Measurements from ENCODE around the gene SH2D2A.

The SH2D2A gene

GRCh38 chr1:156857532-156857931 lies 40.9 kb upstream of the SH2D2A start:
- in situ Hi-C loops (cut with HindIII; ENCODE audit: low pct_unique_long_range_greater_than_20kb, low sequenced_read_pairs): no loop called here
- TF ChIP-seq JUND (IDR thresholded peaks at IDR 0.05; ENCODE audit: low read depth): no peak
- DNase-seq (ENCODE audit: low read depth in 1 of 2, low spot score in 1 of 2): no peak

GRCh38 chr1:156856282-156856785 lies 39.7 kb upstream of the SH2D2A start:
- TF ChIP-seq JUND (IDR thresholded peaks at IDR 0.05; ENCODE audit: low read depth): no peak
- no peak for DNase-seq (ENCODE audit: low read depth in 1 of 2, low spot score in 1 of 2)
- in situ Hi-C loops (cut with HindIII; ENCODE audit: low pct_unique_long_range_greater_than_20kb, low sequenced_read_pairs): no loop called here

GRCh38 chr1:156854634-156855033 lies 38.0 kb upstream of the SH2D2A start:
- TF ChIP-seq JUND (IDR thresholded peaks at IDR 0.05; ENCODE audit: low read depth): no peak
- DNase-seq (ENCODE audit: low read depth in 1 of 2, low spot score in 1 of 2): peak in 1 of 2 experiments; percentile 24
- in situ Hi-C loops (cut with HindIII; ENCODE audit: low pct_unique_long_range_greater_than_20kb, low sequenced_read_pairs): no loop called here

- no peak for DNase-seq (ENCODE audit: low read depth in 1 of 2, low spot score in 1 of 2)
- in situ Hi-C loops (cut with HindIII; ENCODE audit: low pct_unique_long_range_greater_than_20kb, low sequenced_read_pairs): no loop called here
- no peak for TF ChIP-seq JUND (IDR thresholded peaks at IDR 0.05; ENCODE audit: low read depth)
Measured at GRCh38 chr1:156853761-156854160, 37.1 kb upstream of the SH2D2A start.

GRCh38 chr1:156852418-156852874 lies 35.8 kb upstream of the SH2D2A start:
- DNase-seq (ENCODE audit: low read depth in 1 of 2, low spot score in 1 of 2): no peak
- TF ChIP-seq JUND (IDR thresholded peaks at IDR 0.05; ENCODE audit: low read depth): no peak
- in situ Hi-C loops (cut with HindIII; ENCODE audit: low pct_unique_long_range_greater_than_20kb, low sequenced_read_pairs): no loop called here

GRCh38 chr1:156851779-156852417 lies 35.2 kb upstream of the SH2D2A start:
- no peak for DNase-seq (ENCODE audit: low read depth in 1 of 2, low spot score in 1 of 2)
- in situ Hi-C loops (cut with HindIII; ENCODE audit: low pct_unique_long_range_greater_than_20kb, low sequenced_read_pairs): no loop called here

GRCh38 chr1:156849151-156849496 lies 32.5 kb upstream of the SH2D2A start:
- no peak for DNase-seq (ENCODE audit: low read depth in 1 of 2, low spot score in 1 of 2)
- in situ Hi-C loops (cut with HindIII; ENCODE audit: low pct_unique_long_range_greater_than_20kb, low sequenced_read_pairs): no loop called here
- TF ChIP-seq JUND (IDR thresholded peaks at IDR 0.05; ENCODE audit: low read depth): no peak

More at GRCh38 chr1:156851779-156852417, 35.2 kb upstream of the SH2D2A start:
- TF ChIP-seq JUND (IDR thresholded peaks at IDR 0.05; ENCODE audit: low read depth): no peak

GRCh38 chr1:156848461-156849150 lies 32.0 kb upstream of the SH2D2A start:
- TF ChIP-seq JUND (IDR thresholded peaks at IDR 0.05; ENCODE audit: low read depth): no peak
- DNase-seq (ENCODE audit: low read depth in 1 of 2, low spot score in 1 of 2): no peak
- in situ Hi-C loops (cut with HindIII; ENCODE audit: low pct_unique_long_range_greater_than_20kb, low sequenced_read_pairs): no loop called here

- in situ Hi-C loops (cut with HindIII; ENCODE audit: low pct_unique_long_range_greater_than_20kb, low sequenced_read_pairs): no loop called here
- no peak for TF ChIP-seq JUND (IDR thresholded peaks at IDR 0.05; ENCODE audit: low read depth)
- DNase-seq (ENCODE audit: low read depth in 1 of 2, low spot score in 1 of 2): no peak
Measured at GRCh38 chr1:156847591-156848460, 31.2 kb upstream of the SH2D2A start.

GRCh38 chr1:156846643-156847042 lies 30.0 kb upstream of the SH2D2A start:
- no peak for TF ChIP-seq JUND (IDR thresholded peaks at IDR 0.05; ENCODE audit: low read depth)
- DNase-seq (ENCODE audit: low read depth in 1 of 2, low spot score in 1 of 2): no peak
- in situ Hi-C loops (cut with HindIII; ENCODE audit: low pct_unique_long_range_greater_than_20kb, low sequenced_read_pairs): no loop called here

GRCh38 chr1:156845953-156846545 lies 29.4 kb upstream of the SH2D2A start:
- no peak for DNase-seq (ENCODE audit: low read depth in 1 of 2, low spot score in 1 of 2)
- TF ChIP-seq JUND (IDR thresholded peaks at IDR 0.05; ENCODE audit: low read depth): no peak
- in situ Hi-C loops (cut with HindIII; ENCODE audit: low pct_unique_long_range_greater_than_20kb, low sequenced_read_pairs): no loop called here

Data from T47D (cell line).